ENCODE data around the gene GPR108. TPM values are rescaled to one million over a fixed set of nuclear protein-coding genes. Genes with fewer than 3 reads are reported as not detected.
"Not testable (repeated sequence)": the region's sequence is repeated elsewhere in the genome, so short reads cannot be mapped to it uniquely, and the experiment has no call there.

Gene GPR108
- total and polyA plus RNA-seq, 4 donors: 17.2 to 34.2 (median 30.5) TPM

DNA sequence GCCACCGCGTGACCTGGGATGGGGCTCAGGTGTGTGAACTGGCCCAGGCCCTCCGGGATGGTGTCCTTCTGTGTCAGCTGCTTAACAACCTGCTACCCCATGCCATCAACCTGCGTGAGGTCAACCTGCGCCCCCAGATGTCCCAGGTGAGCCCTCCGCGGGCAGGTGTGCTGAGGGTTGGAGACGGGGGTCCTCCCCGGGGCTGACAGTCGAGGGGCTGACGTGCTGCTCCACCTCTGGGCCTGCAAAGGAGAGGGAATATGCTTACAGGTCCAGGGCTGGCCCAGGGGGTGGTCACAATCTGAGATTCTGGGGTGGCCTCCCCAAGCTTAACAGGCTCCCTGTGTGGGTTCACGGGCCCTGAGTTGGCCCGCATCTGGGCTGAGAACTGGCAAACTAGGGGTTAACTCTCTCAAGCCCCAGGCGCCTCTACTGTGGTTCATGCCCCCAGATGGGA is 35.5 kb upstream of the GPR108 start:
- peak overlapping the region in 2 of 3 donors; percentile 31 to 43 for H3K4me3 ChIP-seq (ENCODE audit: low read depth in 1 of 3, low read length in 3 of 3)
- peaks cover 0 to 3% (median 2%) of the 10 kb centered on the region in 4 donors for H3K4me1 ChIP-seq (ENCODE audit: control insufficient read depth in 4 of 4, insufficient read depth in 4 of 4, low read length in 3 of 4)
- TF ChIP-seq, protein P1, sequence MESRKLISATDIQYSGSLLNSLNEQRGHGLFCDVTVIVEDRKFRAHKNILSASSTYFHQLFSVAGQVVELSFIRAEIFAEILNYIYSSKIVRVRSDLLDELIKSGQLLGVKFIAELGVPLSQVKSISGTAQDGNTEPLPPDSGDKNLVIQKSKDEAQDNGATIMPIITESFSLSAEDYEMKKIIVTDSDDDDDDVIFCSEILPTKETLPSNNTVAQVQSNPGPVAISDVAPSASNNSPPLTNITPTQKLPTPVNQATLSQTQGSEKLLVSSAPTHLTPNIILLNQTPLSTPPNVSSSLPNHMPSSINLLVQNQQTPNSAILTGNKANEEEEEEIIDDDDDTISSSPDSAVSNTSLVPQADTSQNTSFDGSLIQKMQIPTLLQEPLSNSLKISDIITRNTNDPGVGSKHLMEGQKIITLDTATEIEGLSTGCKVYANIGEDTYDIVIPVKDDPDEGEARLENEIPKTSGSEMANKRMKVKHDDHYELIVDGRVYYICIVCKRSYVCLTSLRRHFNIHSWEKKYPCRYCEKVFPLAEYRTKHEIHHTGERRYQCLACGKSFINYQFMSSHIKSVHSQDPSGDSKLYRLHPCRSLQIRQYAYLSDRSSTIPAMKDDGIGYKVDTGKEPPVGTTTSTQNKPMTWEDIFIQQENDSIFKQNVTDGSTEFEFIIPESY (IDR thresholded peaks at IDR 0.05): no peak
- TF ChIP-seq HNF4A (conservative IDR thresholded peaks at IDR 0.05): no peak
- no peak for TF ChIP-seq RXRA (IDR thresholded peaks at IDR 0.05)
- TF ChIP-seq RAD21 (IDR thresholded peaks at IDR 0.05): no peak
- TF ChIP-seq, protein P2, sequence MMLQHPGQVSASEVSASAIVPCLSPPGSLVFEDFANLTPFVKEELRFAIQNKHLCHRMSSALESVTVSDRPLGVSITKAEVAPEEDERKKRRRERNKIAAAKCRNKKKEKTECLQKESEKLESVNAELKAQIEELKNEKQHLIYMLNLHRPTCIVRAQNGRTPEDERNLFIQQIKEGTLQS (IDR thresholded peaks at IDR 0.05): no peak
- TF ChIP-seq, protein P3, sequence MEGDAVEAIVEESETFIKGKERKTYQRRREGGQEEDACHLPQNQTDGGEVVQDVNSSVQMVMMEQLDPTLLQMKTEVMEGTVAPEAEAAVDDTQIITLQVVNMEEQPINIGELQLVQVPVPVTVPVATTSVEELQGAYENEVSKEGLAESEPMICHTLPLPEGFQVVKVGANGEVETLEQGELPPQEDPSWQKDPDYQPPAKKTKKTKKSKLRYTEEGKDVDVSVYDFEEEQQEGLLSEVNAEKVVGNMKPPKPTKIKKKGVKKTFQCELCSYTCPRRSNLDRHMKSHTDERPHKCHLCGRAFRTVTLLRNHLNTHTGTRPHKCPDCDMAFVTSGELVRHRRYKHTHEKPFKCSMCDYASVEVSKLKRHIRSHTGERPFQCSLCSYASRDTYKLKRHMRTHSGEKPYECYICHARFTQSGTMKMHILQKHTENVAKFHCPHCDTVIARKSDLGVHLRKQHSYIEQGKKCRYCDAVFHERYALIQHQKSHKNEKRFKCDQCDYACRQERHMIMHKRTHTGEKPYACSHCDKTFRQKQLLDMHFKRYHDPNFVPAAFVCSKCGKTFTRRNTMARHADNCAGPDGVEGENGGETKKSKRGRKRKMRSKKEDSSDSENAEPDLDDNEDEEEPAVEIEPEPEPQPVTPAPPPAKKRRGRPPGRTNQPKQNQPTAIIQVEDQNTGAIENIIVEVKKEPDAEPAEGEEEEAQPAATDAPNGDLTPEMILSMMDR (IDR thresholded peaks at IDR 0.05; ENCODE audit: low read depth, low read length, missing input control): no peak
- TF ChIP-seq EGR1 (IDR thresholded peaks at IDR 0.05; ENCODE audit: low read depth in 2 of 2): no peak
- TF ChIP-seq FOXA1 (IDR thresholded peaks at IDR 0.05): no peak
- TF ChIP-seq GABPA (IDR thresholded peaks at IDR 0.05 in 1 of 2, conservative IDR thresholded peaks at IDR 0.05 in 1 of 2): no peak
- TF ChIP-seq YY1 (IDR thresholded peaks at IDR 0.05): no peak
- DNase-seq (ENCODE audit: low spot score): no peak
- H3K36me3 ChIP-seq (ENCODE audit: control insufficient read depth in 4 of 4, insufficient read depth in 3 of 4, low read depth in 1 of 4, low read length in 3 of 4): no peaks in the 10 kb centered on the region
- peak overlapping the region; percentile 45 to 55 for H3K9ac ChIP-seq (ENCODE audit: low read depth in 1 of 2, low read length in 2 of 2)
- H3K9me3 ChIP-seq (ENCODE audit: control insufficient read depth in 4 of 4, low read length in 3 of 4): no peaks in the 10 kb centered on the region
- H3K27me3 ChIP-seq (ENCODE audit: control insufficient read depth in 4 of 4, insufficient read depth in 4 of 4, low read length in 3 of 4): no peaks in the 10 kb centered on the region
- peak overlapping the region; percentile 56 to 72 for H3K27ac ChIP-seq (ENCODE audit: low read depth in 1 of 2, low read length in 2 of 2)
- 55% methylated on average over 14 of the region's 14 CpGs for WGBS

DNA sequence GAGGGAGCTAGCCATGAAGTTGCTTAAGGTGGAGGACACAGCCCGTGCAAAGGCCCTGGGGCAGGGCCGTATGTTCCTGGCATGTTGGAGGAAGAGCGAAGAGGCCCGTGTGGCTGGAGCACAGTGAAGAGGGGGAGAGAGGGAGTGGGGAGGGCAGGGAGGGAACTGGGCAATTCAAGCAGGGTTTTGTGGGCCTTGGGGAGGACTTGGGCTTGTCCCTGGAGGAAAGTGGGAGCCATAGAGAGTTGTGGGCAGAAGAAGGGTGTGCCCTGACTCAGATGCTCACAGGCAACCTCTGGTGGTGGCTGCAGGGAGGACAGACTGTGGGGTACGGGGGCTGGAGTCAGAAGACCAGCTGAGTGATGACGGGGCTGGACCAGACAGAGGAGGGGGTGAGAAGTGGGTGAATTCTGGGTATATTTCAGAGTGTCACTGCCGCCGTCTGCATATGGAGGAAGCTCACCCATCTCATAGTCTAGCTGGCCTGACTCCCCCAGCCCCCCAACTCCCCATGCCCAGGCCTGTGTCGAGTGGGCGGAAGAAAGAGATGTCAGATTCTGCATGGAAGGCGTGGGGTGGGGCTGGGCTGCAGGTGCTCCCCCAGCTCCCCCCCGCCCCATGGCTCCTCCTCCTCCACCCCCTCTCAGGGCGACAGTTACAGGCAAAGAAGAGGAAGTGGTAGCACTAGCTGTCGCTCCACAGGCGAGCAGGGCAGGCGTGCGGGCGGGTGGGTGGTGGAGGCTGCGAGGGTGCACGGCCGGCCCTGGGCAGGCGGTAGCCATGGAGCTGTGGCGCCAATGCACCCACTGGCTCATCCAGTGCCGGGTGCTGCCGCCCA is 34.9 kb upstream of the GPR108 start, which contains the start of gene VAV1:
TSS of gene VAV1 (plus strand) at position 681 of the 838 bp plus-strand sequence. CDS start at position 781, 100 bp downstream.
- Histone ChIP-seq H3K4me1 (ENCODE audit: control insufficient read depth in 4 of 4, insufficient read depth in 4 of 4, low read length in 3 of 4) (peaks cover under 1 to 9% (median 6%) of the 10 kb centered on the region in 4 donors), H3K27me3 (ENCODE audit: control insufficient read depth in 4 of 4, insufficient read depth in 4 of 4, low read length in 3 of 4) (no peaks in the 10 kb centered on the region), H3K9me3 (ENCODE audit: control insufficient read depth in 4 of 4, low read length in 3 of 4) (no peaks in the 10 kb centered on the region), H3K4me3 (ENCODE audit: low read depth in 1 of 3, low read length in 3 of 3) (peak within 1 kb of the TSS in 2 of 3 donors; percentile 31 to 43), H3K36me3 (ENCODE audit: control insufficient read depth in 4 of 4, insufficient read depth in 3 of 4, low read depth in 1 of 4, low read length in 3 of 4) (no peaks in the 10 kb centered on the region), H3K9ac (ENCODE audit: low read depth in 1 of 2, low read length in 2 of 2) (peak within 1 kb of the TSS; percentile 45 to 55), H3K27ac (ENCODE audit: low read depth in 1 of 2, low read length in 2 of 2) (peak within 1 kb of the TSS; percentile 56 to 72)
- 51% methylated on average over 25 of the region's 25 CpGs for WGBS
- DNase-seq (ENCODE audit: low spot score): no peak
- TF ChIP-seq, protein P1 (IDR thresholded peaks at IDR 0.05): no peak
- TF ChIP-seq, protein P3 (IDR thresholded peaks at IDR 0.05; ENCODE audit: low read depth, low read length, missing input control): peak; percentile 14

DNA sequence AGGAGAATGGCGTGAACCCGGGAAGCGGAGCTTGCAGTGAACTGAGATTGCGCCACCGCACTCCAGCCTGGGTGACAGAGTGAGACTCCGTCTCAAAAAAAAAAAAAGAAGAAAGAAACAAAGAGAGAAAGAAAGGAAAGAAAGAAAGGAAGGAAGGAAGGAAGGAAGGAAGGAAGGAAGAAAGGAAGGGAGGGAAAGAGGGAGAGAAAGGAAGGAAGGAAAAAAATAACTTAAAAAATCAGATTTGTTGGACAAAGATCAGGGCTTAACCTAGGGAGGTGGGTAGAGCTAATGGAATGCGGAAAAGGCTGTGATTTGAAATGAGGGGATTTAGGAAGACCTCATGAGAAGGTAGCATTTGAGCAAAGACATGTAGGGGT is 34.3 kb upstream of the GPR108 start:
- peaks cover 6 to 16% (median 10%) of the 10 kb centered on the region in 4 donors for H3K4me1 ChIP-seq (ENCODE audit: control insufficient read depth in 4 of 4, insufficient read depth in 4 of 4, low read length in 3 of 4)
- not testable (repeated sequence) for H3K27ac ChIP-seq (ENCODE audit: low read depth in 1 of 2, low read length in 2 of 2)
- WGBS: 83% methylated on average over 7 of the region's 7 CpGs

More for the DNA sequence above, 34.3 kb upstream of the GPR108 start:
- not testable (repeated sequence) for H3K9me3 ChIP-seq (ENCODE audit: control insufficient read depth in 4 of 4, low read length in 3 of 4); DNase-seq (ENCODE audit: low spot score); H3K36me3 ChIP-seq (ENCODE audit: control insufficient read depth in 4 of 4, insufficient read depth in 3 of 4, low read depth in 1 of 4, low read length in 3 of 4); H3K27me3 ChIP-seq (ENCODE audit: control insufficient read depth in 4 of 4, insufficient read depth in 4 of 4, low read length in 3 of 4); H3K4me3 ChIP-seq (ENCODE audit: low read depth in 1 of 3, low read length in 3 of 3); H3K9ac ChIP-seq (ENCODE audit: low read depth in 1 of 2, low read length in 2 of 2)
